Stimulated activated CD8-positive, alpha-beta memory T cell treated with anti-CD3 and anti-CD28 coated beads, Interleukin-7, amount 100 ng/mL, for 24 hours (primary cell): ENCODE results near the gene LIPH.
"Not testable (repeated sequence)": the region's sequence is repeated elsewhere in the genome, so short reads cannot be mapped to it uniquely, and the experiment has no call there.

Source experiments
- DNase-seq: peaks from one replicate; pipeline ENCODE4 v3.0.0-alpha.2; 2020; ENCODE audit warnings: low read depth

The LIPH gene

DNA sequence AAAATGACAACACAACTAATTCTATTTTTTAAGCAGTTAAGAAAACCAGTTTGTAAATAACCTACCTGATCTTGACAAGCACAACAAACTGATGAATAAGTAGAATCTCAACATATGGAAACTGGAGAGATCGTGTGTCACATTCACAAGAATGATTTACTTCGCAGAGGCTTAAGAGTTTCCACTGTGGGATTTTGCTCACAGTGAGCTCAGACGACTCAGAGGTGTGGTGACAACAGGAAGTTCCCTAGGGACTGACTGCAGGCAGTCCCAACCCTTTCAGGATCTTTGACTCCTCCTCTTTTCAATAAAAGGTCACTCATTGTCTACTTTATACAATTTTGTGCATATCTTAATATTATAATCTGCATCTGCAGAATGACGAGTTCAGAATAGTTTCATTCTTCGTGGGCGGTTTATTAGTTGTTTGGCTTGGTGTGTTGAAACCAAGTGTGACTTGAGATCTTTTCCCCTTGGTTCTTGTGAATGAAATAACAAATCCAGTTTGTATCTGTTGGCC lies at the start of gene LIPH:
Gene LIPH (minus strand): TSS at position 231 of the 520 bp plus-strand sequence. CDS start 117 bp downstream, at position 114.
- no peak for DNase-seq

DNA sequence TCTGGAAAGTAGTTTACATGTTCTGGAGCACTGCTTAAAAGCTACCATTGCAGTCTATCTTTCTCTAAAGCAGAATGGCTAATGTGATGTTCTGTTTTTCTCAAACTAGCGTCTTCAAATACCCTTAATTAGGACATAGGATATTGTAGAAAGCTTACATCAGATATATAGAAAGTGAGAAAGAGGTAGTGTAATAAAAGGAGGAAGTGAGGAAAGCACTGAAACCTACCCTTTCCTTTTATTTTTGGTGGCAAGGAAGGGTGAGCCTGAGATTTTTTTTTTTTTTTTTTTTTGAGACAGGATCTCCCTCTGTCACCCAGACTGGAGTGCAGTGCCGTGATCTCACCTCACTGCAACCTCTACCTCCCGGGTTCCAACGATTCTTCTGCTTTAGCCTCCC lies 43.1 kb upstream of the LIPH start:
- DNase-seq: no peak

DNA sequence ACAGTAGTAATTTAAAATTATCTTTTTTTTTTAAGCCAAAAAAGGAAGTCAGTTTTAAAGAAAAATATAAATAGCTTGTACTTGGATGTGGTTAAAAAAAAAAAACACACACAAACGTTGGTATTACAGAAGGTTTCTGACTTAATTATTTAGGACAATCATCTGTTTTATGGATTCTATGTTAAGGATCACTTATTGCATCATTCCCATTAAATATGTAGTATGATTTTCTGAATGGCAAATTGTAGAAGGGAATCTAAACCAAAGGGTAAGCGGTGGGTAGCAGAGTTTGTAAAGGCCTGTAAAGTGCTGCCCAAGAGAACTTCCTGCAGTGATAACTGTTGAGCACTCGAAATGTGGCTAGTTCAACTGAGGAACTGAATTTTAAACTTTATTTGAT lies 41.7 kb upstream of the LIPH start:
- no peak for DNase-seq

DNA sequence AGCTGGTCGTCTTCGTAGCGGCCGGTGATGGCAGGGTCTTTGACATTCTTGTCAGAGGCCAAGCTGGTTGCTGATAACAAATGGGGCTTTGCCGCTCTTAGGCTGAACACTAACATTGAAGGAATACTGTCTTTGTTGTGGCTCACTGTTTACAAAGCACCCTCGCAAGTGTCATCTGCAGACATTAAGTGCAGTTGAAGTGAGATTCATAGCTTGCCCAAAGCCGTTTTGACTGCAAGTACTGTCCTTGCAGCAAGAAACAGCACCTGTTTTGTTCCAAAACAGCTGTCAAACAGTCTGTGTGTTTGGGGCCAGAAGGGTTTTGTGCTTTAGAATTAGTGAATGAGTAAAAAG lies 34.3 kb upstream of the LIPH start:
- no peak for DNase-seq

DNA sequence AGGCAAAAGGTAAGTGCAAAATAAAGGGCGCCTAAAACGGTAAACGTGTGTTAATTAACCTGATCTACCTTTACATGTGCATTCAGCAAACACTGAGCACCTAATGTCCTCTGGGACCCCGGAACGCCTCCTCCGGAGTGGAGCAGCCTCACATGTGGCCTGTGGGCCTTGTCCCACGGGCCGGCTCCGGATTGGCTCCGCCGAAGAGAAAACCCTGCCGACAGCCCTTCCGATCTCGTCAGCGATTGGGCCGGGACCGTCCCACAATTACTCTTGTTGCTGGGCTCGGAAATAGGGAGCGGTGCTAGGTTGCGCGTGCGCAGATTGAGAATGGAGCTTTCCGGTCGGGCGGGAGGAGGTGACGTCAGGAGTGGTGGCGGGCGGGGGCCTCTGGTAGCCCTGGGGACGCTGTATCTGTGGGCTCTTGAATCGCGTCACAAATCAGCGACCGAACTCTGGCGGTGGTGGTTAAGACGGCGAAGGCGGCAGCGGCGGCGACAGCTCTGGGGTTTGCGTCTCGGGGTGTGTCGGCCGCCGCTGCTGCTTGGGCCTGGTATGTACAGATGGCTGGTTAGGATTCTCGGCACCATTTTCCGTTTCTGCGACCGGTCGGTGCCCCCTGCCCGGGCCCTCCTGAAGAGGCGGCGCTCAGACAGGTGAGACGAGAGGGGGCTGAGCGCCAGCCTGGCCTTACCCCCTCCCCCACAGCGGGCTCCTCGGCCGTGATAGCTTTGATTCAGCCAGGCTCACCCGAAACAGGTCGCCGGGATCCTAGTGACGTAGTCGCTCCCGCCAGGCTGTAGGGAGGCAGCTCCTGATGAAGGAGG lies 33.7 kb upstream of the LIPH start, which contains the start of gene SENP2:
Gene SENP2 (plus strand): TSS at position 437 of the 827 bp plus-strand sequence. CDS start 119 bp downstream, at position 556.
- peak; percentile 99 for DNase-seq

DNA sequence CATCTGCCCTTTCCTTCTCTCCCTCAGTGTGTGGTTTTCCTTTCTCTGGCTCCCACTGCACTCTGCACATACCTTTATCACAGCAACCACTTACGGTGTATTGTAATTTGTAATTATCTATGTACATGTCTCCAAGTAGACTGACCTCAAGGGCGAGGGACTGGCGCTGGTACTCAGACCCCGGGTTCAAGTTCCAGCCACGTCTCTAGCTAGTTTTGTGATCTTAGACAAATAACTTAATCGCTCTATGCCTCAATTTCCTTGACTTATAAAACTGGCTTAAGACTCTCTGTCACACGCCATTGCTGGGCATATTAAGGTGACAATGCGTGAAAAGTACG lies 33.1 kb upstream of the LIPH start:
- DNase-seq: no peak

DNA sequence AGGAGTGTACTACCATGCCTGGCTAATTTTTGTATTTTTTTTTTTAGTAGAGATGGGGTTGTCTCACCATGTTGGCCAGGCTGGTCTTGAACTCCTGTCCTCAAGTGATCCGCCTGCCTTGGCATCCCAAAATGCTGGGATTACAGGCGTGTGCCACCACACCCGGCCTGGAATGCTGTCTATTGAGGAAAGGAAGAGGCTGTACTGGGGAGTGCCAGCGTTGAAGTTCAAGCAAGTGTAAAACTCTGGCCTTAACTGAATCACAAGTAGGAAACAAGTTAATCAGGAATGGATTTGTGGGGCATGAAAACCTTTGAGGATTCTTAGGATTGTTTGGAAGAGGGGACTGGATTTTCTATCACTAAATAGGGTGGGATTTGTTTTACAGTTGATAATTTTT lies 32.3 kb upstream of the LIPH start:
- DNase-seq: no peak

DNA sequence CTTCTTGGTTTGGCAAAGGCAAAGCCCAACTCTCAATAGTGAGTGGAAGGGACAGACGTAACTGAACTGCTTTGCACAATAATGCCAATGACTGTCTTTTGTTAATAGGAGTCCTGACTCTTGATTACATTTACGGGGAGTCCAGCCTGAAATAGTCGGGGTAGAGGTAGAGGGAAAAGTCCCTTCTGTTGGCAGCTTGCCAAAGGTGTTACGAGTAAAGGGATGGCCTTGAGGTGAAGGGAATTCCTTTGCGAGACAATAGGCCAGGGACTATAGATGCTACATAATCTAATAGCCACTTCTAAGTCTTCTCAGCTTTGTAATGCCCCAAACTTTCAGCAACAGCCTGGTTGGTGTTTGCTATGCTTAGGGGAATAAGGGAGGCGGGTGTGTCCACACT lies 31.5 kb upstream of the LIPH start:
- no peak for DNase-seq

DNA sequence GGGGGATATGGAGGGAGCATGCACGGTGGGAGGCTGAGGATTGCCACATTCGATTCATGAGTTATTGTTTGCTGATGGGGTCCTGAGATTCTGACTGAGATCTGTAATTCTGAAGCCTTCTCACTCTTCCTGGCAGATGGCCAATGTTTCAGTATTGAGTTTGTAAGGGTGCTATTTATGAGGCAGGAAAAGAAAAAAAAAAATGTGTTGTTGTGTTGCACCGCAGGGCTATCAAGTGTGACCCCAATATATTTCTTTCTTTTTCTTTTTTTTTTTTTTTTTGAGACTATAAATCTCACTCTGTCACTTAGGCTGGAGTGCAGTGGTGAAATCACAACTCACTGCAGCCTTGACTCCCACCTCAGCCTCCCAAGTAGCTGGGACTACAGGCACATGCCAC lies 30.5 kb upstream of the LIPH start:
- DNase-seq: no peak

DNA sequence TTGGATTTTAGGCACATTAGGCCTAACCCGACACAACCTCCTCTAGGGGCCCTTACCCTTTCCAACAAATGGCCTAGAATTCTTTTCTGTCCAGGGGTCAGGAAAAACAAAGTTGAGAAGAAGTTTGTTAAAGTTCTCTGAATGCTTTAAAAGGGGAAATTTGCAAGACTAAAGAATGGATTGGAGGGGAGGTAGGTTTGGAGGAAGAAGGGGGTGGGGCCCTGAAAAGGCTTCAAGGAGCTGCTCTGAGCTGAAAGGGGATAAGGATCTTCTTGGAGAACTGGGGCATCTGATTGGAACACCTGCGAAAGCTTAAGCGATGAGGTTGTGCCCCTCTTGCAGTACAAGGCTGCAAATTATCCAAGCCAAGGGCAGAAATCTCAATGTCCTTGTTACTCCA lies 29.8 kb upstream of the LIPH start:
- no peak for DNase-seq

DNA sequence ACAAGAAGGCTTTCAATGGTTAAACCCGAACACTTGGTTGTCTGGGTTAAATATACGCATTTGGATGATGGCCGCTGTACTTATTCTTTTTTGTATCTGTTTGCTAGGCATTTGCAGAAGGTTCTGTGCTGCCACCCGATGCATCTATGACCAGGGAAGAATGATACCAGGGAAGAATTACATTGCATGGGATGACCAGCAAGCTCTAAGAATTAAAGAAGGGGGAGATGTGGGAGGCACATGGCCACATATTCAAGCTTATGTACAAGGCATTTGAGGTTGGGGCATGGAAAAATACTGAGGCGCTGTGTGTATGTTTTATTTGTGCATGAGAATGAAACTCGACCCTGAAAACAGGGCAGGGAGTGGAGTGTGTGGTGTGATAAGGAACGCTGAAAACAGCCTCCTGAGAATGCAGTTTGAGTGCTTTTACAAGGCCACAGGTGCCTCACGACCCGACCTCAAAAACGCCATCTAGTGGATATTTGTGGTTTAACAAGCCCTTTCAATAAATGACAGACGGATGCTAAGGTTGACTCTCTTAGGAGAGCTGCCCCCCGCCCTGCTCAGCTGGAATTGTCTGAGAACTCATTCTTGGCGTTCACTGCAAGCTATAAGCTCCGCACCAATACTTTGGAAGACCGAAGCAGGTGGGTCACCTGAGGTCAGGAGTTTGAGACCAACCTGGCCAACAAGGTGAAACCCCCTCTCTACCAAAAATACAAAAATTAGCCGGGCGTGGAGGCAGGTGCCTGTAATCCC lies 22.9 kb upstream of the LIPH start:
- not testable (repeated sequence) for DNase-seq

DNA sequence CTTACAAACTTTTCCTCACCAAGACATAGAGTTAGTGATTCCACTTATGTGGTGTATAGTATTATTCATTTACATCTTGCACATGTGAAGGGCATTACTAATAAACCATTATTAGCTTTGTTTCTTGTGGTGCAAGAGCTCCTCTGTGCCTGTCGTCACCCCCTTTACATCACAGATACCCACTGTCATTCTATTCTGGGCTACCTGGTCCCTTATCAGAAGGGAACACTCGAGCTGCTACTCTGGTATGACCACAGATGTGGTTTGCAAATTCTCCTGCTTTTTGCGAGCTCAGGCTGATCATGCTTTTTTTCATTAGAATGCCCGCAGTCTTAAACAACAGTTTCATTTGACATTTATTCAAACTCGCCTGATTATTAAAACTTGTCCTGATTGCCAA lies 19.8 kb upstream of the LIPH start:
- DNase-seq: no peak

DNA sequence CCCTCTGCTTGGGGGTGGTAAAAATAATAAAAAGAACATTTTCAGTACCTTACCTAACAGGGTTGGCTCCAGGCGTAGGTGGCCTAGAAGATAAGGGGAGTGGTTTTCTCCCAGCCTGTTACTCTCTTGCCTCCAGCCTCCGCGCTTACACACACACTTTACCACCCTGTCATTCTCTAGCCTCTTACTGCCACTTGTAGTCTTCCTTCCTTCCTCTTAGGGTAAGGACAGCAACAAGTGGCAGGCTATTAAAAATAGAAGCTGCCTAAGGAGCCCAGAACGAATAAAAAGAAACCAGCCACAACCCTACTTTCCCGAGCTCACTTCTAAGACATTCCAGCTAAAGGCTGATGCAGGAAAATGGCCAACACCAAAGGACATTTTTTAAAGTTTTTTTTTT lies 9.6 kb upstream of the LIPH start:
- DNase-seq: no peak

DNA sequence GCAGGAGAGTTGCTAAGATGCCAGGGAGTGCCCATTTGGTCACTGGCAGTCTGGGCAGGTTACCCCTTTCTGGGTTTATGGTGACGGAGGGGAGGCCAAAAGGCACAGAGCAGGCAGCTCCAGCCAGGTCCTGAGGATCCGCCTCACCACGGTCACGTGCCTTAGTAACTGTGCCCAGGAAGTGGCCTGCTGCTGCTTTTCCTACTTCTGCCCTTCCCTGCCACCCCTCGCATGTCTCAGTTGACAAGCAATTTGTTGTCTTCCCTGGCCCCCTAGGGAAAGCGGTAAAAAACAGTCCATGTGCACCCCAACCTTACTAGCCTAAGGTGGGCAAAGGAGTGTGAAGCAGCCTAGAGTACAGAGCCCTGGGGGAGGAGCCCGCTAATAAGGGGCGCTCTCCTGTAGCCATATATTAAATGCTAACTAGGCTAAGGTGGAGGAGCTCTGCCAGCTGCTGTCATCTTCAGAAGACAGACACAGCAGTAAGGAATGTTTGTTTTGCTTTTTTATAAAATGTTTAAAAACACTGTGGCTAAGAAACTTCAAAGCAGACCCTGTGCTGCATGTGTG lies 9.1 kb upstream of the LIPH start:
- DNase-seq: no peak

DNA sequence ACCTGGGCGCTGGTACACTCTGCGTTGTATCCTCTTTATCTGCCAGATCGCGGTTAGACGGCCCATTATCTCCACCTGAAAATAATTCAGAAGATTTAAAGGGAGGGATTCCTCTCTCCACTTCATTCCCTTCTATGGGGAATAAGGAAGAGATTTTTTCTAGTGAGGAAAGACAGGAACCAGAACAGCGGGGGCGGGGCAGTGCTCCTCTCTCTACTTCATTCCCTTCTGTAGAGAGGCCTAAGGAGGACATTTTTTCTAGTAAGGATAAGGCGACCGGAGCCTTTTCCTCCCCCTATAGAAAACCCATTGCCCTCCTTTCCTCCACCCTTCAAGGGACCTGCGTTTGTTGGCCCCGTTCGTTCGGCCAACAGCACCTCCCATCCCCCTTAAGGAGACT lies 8.3 kb upstream of the LIPH start:
- no peak for DNase-seq

DNA sequence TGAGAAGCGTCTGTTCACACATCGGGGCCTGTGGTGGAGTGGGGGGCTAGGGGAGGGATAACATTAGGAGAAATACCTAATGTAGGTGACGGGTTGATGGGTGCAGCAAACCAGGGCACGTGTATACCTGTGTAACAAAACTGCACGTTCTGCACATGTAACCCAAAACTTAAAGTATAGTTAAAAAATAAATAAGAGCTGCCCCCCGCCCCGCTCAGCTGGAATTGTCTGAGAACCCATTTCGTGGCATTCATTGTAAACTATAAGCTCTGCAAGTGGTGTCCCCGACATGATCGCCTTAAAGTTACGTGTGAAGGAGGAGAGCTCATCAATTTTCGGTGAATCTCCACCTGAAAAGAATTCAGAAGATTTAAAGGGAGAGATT lies 7.3 kb upstream of the LIPH start:
- DNase-seq: no peak

DNA sequence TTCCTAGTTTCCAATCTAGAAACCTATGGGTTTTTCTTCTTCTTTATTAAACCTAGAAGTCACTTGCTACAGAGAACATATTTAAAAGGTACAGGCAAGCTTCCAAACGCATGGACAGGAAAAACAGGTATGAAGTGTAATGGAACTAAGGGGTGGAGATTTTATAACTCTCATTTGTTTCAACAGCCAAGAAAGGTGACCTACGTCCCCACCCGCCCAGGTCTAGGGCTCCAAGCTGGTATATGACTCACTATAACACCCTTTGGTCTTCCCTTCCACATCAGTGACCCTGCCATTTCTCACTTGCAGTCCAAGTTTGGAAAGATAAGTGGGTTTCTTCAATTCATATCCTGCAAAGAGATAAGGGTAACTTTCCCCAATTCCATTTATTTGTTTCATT lies 6.0 kb upstream of the LIPH start:
- DNase-seq: no peak

DNA sequence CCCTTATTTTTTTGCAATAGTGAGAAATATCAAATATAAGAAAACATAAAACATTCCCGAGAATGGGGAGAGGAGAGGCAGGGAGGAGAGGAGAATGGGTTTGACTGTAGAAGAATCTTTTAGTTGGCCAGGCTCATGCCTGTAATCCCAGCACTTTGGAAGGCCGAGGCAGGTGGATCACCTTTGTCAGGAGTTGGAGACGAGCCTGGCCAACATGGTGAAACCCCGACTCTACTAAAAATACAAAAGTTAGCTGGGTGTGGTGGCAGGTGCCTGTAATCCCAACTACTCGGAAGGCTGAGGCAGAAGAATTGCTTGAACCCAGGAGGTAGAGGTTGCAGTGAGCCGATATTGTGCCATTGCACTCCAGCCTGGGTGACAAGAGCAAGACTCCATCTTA lies 4.3 kb upstream of the LIPH start:
- DNase-seq: not testable (repeated sequence)

DNA sequence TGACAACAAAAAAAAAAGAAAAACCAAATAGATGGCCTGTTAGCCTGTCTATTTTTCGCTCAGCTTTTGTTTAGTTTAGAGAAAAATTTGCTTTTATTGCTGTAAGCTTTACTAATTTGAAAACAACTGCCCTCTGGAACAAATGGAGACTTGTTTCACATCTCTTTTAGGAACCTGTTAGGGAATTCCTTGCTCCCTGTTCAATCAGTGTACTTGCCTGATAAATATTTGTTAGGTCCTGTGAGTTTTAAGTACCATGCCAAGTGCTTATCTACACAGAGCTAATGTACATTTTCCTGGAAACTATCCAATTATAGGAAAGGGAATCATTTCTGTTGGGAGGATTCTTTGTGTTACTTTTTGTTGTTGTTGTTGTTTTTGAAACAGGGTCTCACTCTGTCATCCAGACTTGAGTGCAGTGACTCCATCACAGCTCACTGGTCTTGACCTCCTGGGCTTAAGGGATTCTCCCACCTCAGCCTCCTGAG lies 3.5 kb upstream of the LIPH start:
- DNase-seq: no peak

DNA sequence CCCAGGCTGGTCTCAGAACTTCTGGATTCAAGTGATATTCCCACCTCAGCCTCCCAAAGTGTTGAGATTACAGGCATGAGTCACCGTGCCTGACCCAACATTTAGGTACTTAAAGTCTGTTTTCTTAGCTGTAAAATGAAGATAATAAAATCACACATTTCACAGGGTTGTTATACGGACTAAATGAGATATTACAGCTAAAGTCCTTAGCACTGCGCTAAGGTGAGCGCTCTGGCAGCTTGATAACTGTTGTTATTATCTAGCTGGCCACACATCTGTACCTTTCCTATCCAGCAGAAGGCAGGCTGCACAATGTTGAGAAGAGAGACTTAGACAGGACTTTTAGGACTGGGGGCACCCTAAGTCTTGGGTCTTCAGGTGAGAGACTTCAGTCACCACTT lies 2.7 kb upstream of the LIPH start:
- DNase-seq: no peak

DNA sequence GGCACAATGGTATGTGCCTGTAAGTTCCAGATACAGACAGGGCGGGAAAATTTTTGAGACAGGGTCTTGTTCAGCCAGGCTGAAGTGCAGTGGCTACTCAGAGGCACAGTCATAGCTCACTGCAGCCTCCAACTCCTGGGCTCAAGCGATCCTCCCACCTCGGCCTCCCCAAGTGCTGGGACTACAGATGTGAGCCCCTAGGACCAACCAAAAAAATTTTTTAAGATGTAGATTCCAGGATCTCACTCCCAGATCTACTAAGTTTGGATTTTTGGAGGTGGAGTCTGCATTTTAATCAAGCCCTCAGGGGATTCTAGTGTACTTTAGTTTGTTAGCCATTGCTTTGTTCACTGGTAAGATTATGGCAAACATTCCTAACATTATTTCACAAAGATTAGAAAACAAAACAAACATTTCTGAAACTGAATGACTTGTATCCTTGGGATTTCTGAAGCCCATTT lies 2.7 kb downstream of the LIPH start:
- DNase-seq: no peak

DNA sequence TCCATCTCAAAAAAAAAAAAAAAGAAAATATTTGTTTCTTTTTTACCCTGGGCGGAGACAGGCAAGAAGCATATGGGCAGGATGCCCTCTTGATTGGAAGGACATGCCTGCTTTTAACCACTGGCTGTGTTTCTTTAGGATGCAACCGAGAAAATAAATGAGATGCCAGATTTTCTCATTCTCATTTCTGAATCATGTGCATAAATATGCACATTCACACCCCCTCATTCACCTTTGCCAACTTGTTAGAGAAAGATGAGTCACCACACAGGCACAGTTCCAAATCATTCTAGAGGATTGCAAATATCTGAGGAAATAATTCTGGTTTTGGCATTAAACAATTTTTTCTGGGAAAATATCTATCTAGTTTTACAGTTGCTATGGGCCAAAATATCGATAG lies 3.3 kb downstream of the LIPH start:
- DNase-seq: no peak

DNA sequence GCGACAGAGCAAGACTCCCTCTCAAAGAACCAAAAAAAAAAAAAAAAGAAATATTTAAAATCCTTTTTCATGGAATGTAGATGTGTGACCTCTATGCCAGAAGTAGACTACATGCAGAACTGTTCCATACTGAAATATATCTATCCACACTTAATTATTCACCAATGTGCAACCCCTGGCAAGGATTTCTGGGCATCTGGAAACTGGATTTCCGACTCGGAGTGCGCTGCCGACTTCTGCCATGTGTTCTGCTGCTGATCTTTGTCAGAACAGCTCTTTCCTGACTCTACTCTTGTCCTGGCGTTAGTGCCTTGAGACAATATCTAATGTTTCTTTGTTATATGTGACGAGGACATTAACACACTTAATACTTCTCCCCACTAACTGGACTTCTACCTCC lies 11.7 kb downstream of the LIPH start:
- DNase-seq: no peak
